ENCODE data around the gene GRIP1.

The GRIP1 gene

DNA sequence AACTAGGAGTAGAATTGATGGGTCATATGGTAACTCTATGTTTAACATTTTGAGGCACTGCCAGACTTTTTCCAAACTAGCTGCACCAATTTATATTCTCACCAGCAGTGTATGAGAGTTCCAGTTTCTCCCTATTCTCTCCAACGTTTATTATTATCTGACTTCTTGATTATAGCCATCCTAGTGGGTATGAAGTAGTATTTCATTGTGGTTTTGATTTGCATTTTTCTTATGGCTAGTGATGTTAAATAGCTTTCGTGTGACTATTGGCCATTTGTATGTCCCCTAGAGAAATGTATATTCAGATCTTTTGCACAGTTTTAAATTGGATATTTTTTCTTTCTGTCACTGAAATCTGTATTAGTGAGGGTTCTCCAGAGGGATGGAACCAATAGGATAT lies 338.7 kb downstream of the GRIP1 start:
- TF ChIP-seq ZNF274 (IDR thresholded peaks at IDR 0.05; ENCODE audit: low read depth, low read length), result no peak
- H3K4me3 ChIP-seq (ENCODE audit: low read length), result no peak overlapping the region

DNA sequence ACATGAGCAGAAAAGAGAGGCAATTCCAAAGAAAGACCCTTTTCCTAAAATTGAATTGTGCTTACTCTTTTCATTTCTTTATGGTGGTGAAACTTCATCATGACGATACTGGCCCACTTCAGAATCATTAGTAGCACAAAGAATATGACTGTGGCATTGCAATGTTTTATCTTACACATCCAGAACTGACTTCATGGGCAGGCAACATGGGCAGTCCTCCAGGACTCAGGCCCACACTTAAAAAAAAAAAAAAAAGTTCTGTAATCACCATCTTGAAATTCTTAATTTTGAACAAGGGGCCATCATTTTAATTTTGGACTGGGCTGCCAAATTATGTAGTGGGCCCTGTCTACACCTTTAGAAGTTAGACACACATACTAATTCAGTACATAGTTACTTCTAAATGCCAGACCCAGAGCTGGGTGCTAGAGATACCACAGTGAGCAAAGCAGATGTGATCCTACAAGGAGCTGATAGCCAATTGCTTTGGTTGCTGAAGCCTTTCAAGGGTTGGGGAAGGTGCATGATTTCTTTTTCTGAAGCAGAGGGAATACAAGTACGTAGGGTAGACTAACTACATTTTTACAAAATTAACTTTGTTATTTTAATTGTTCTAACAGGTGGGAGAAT lies 341.4 kb downstream of the GRIP1 start:
- TF ChIP-seq ZNF274 (IDR thresholded peaks at IDR 0.05; ENCODE audit: low read depth, low read length), result no peak
- no peak overlapping the region for H3K4me3 ChIP-seq (ENCODE audit: low read length)

DNA sequence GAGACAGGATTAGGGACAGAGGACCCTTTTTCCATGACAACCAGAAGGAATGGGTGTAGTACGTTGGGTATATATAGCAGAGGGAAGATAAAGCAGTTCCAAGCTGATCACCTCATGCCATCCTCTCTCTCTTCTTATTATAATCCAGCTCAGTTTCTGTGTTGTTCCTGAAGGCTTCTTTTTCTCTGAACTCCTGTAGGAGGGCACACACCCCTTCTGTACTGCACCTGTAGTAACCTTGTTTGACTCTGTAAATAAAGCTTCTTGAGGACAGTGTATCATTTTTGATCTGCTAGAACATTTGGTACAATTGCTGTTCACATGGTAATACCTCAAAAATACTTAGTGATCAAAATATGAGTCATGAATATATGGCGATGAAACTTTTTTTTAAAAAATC lies 343.1 kb downstream of the GRIP1 start:
- TF ChIP-seq ZNF274 (IDR thresholded peaks at IDR 0.05; ENCODE audit: low read depth, low read length), result no peak
- no peak overlapping the region for H3K4me3 ChIP-seq (ENCODE audit: low read length)

DNA sequence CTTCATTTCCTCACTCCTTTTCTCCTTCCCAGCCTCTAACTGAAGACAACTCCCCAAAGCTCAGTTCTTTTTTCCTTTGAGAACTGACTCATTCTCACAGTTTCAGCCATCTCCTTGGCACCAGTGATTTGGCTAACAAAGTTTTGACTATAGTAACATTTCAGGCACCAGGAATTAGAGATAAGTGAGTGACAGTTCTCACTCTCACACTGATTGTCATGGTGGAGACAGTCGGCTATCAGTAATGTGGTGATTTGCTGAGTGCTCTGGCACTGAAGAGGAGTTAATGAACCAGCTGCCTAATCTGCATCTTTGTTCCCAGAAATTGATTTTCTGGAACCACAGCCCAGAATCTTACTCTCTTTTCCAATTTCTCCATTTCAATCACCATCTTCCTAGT lies 347.1 kb downstream of the GRIP1 start:
- H3K4me3 ChIP-seq (ENCODE audit: low read length), result no peak overlapping the region
- no peak for TF ChIP-seq ZNF274 (IDR thresholded peaks at IDR 0.05; ENCODE audit: low read depth, low read length)

DNA sequence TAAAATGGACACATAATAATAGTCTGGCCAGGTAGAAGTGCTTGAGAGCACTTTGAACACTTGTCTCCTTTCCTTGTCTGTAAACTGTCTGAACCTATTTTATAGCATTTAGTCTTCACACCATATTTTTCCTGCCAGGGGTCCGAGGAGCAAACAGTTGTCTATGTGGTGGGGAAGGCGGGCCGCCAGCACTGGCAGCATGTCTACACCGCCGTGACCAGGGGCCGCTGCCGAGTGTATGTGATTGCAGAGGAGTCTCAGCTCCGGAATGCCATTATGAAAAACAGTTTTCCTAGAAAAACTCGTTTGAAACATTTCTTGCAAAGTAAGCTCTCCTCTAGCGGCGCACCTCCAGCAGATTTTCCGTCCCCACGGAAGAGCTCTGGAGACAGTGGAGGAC lies 347.9 kb downstream of the GRIP1 start:
- no peak for TF ChIP-seq ZNF274 (IDR thresholded peaks at IDR 0.05; ENCODE audit: low read depth, low read length)
- no peak overlapping the region for H3K4me3 ChIP-seq (ENCODE audit: low read length)

DNA sequence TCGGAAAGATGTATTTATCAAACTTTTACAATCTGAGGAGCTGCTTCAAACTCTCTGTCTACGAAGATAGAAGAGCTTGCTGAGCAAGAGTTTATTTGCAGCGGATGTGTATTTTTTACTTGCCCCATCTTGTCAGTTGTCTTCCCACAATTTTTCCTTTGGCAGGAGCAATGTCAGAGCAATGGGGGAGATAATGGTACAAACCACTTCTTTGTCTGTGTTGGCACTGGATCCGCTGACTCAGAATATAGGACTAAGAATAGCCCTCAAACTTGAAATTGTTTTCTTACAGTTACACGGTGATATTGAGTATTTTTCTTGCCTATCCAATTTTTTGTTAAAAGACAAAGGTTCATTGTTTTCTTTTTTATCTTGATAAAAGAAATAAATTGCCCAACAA lies 348.9 kb downstream of the GRIP1 start:
- TF ChIP-seq ZNF274 (IDR thresholded peaks at IDR 0.05; ENCODE audit: low read depth, low read length), result no peak
- no peak overlapping the region for H3K4me3 ChIP-seq (ENCODE audit: low read length)

DNA sequence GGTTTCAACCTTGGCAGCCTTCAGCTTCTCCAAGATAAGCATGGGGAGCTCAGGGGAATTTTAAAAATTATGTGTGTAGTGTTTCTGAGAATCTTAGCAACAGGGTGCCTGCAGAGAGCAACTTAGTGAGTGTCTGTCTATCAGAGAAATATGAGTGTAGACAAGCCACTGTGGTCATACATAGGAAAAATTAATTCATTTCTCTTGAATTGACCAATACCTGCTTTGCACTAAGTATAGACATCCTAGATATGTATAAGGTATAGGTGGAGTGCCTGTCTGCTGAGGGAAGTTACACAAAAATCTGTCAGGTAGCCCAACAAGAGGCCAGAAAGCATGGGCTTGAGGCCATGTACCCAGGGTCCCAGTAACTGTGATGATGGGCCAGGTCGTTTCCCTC lies 355.9 kb downstream of the GRIP1 start:
- H3K4me3 ChIP-seq (ENCODE audit: low read length), result no peak overlapping the region
- TF ChIP-seq ZNF274 (IDR thresholded peaks at IDR 0.05; ENCODE audit: low read depth, low read length), result no peak

DNA sequence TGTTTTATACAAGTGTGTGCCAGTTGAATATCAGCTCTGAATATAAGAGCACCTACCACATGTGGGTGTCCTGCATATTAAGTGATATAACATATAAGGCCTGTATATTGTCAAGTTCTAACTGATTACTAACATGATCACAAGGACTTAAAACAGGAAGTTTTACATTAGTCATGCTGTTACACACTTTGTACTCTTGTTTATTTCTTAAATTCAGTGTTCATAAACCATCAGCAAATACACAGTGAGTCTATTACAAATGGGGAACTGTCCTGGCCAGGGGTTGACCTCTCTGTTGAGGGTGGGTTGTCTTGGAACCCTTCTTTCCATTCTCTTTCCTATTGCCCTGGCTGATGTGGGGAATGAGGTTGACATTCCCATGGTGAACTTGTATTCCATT lies 357.4 kb downstream of the GRIP1 start:
- no peak for TF ChIP-seq ZNF274 (IDR thresholded peaks at IDR 0.05; ENCODE audit: low read depth, low read length)
- H3K4me3 ChIP-seq (ENCODE audit: low read length), result no peak overlapping the region

DNA sequence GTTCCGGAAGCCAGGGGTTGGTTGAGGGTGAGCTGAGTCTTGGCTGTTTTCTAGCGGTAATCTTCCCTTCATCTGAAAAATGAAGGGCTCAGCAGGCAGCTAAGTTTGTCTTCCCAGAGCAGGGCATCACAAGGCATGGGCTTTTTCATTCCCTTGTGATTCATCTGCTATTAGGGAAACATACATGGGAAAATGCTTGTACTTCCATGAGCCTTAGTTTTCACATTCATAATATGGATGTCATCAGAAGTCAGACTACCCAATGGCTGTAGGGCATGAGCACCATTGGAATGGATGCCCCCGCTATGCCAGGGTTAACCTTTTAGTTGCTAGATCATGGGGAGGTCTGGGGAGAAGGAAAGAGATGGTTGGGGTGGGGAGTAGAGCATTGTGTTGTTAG lies 357.9 kb downstream of the GRIP1 start:
- no peak for TF ChIP-seq ZNF274 (IDR thresholded peaks at IDR 0.05; ENCODE audit: low read depth, low read length)
- no peak overlapping the region for H3K4me3 ChIP-seq (ENCODE audit: low read length)

DNA sequence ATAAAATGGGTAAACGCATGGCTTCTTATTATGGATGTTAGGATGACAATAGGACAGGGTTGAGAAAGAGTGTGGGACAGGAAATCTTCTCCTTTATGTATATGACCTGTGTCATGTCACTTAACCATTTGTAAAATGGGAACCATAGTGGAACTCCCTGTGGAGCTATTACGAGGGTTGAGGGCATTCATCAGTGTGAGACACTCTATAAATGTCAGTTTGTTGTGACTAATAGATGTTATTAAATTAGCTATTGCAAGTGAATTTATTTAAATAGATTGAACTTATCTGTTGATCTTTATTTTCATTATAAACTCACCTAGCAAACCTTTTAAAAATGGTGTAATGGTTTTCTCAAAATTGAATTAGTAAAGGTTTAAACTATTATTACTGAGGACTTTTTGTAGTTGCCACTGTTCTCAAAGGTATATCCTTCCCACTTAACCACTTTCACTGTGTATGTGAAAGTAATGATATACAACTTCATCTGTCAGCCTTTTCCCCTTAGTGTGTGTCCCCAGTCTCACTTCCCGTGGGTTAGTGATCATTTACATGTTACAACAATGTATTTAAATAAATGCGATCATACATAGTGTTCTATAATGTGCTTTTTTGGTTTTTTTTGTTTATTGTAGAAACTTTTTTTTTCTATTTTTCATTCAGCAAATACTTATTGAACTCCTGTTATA lies 359.5 kb downstream of the GRIP1 start:
- no peak for TF ChIP-seq ZNF274 (IDR thresholded peaks at IDR 0.05; ENCODE audit: low read depth, low read length)

DNA sequence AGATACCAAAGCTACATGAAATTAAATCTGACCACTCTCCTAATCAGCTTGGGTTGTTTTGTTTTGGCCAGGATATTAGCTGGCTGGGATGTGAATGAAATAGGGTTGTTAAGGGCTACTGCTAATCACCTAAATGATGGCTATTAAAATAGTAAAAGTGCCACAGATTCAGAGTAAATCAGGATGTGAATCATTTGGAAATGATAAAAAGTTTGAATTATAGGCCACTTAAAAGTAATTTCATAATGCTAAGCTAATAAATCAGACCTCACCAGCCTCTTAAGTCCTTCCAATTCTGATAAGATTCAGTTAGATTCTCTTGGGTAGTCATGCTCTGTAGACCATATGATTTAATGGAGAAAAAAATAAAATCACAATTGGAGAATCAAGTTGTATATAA lies 364.6 kb downstream of the GRIP1 start:
- TF ChIP-seq ZNF274 (IDR thresholded peaks at IDR 0.05; ENCODE audit: low read depth, low read length), result no peak
- no peak overlapping the region for H3K4me3 ChIP-seq (ENCODE audit: low read length)

More for the DNA sequence above, 359.5 kb downstream of the GRIP1 start:
- no peak overlapping the region for H3K4me3 ChIP-seq (ENCODE audit: low read length)

DNA sequence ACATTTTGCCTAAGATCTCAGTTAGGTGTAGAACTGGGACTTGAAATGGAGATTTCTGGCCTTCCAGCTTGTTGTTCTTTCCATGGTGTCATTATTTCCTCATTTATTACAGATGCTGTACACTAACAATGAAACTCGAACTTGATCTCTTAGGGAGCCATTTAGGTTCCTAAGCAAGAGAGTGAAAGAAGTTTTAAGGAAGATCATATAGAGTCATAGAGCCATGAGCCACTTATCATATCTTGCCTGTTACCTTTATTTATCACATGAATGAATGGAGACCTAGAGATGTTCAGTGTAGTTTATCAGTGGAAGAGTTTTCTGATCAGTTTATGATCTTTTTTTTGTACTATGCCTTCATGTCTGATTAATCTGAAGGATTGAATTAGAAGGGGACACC lies 366.7 kb downstream of the GRIP1 start:
- no peak for TF ChIP-seq ZNF274 (IDR thresholded peaks at IDR 0.05; ENCODE audit: low read depth, low read length)
- no peak overlapping the region for H3K4me3 ChIP-seq (ENCODE audit: low read length)

DNA sequence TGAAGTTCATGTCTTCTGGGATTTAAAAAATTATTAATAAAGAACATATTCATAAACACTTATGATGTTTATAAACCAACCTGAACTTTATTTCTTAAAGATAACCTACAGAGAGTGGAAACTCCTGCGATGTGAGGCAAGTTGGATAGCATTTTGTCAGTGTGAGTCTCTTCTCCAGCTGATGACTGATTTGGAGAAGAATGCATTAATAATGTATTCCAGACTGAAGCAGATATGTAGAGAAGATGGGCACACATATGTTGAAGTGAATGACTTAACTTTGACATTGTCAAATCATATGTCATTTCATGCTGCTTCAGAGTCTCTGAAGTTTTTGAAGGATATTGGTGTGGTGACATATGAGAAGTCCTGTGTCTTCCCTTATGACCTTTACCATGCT lies 369.3 kb downstream of the GRIP1 start:
- H3K4me3 ChIP-seq (ENCODE audit: low read length), result no peak overlapping the region
- TF ChIP-seq ZNF274 (IDR thresholded peaks at IDR 0.05; ENCODE audit: low read depth, low read length), result no peak

DNA sequence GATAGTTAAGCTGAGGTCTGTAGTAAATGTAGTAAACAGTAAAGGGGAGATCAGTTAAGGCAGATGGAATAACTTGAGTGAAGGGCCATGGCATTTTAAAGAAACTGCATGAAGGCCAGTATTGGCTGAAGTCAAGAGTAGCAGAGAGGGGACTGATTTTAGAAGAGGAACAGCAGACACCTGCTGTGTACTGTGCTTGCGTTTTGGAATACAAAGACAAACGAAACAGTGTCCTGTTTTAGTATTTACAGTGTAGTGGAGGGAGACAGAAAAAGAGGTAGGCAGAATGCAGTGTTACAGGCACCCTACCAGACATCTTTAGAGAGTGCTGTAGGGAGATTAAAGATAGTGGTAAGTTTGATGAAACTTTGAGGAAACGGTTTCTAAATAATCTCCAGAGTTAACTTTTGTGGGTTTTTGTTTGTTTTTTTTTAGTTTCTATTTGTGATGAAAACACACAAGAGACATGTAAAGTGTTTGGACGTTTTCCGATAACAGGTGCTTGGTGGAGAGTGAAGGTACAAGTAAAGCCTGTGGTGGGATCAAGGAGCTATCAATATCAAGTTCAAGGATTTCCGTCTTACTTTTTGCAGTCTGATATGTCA lies 374.5 kb downstream of the GRIP1 start:
- H3K4me3 ChIP-seq (ENCODE audit: low read length), result peak overlapping the region; percentile 76; the same call in 1 of the 2 replicates
- no peak for TF ChIP-seq ZNF274 (IDR thresholded peaks at IDR 0.05; ENCODE audit: low read depth, low read length)

DNA sequence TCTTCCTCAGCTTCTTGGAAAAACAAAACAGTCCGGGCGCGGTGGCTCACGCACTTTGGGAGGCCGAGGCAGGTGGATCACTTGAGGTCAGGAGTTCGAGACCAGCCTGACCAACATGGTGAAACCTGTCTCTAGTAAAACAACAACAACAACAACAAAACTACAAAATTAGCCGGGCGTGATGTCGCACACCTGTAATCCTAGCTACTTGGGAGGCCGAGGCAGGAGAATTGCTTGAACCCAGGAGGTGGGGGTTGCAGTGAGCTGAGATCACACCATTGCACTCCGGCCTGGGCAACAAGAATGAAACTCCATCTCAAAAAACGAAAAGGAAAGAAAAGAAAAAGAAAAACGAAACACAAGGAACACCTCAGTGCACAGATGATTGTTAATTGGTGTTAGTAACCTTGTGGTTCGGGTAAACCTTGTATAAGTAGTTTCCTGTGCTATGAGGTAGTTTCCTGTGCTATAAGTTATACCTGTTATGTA lies 375.5 kb downstream of the GRIP1 start:
- peak overlapping the region; percentile 76 for H3K4me3 ChIP-seq (ENCODE audit: low read length)
